ENCODE data around the gene SLCO3A1. TPM values are rescaled to one million over a fixed set of nuclear protein-coding genes. Genes with fewer than 3 reads are reported as not detected.

Gene SLCO3A1
- total RNA-seq, 1 donor: 8.6 TPM

GRCh38 chr15:91936927-91937326 is 83.4 kb downstream of the SLCO3A1 start:
- TF ChIP-seq, protein P1, sequence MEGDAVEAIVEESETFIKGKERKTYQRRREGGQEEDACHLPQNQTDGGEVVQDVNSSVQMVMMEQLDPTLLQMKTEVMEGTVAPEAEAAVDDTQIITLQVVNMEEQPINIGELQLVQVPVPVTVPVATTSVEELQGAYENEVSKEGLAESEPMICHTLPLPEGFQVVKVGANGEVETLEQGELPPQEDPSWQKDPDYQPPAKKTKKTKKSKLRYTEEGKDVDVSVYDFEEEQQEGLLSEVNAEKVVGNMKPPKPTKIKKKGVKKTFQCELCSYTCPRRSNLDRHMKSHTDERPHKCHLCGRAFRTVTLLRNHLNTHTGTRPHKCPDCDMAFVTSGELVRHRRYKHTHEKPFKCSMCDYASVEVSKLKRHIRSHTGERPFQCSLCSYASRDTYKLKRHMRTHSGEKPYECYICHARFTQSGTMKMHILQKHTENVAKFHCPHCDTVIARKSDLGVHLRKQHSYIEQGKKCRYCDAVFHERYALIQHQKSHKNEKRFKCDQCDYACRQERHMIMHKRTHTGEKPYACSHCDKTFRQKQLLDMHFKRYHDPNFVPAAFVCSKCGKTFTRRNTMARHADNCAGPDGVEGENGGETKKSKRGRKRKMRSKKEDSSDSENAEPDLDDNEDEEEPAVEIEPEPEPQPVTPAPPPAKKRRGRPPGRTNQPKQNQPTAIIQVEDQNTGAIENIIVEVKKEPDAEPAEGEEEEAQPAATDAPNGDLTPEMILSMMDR (IDR thresholded peaks at IDR 0.05; ENCODE audit: insufficient read depth, low read depth, low read length): no peak
- DNase-seq (ENCODE audit: low read depth): no peak
- H3K4me3 ChIP-seq (ENCODE audit: low read depth, low read length): no peak overlapping the region

DNA sequence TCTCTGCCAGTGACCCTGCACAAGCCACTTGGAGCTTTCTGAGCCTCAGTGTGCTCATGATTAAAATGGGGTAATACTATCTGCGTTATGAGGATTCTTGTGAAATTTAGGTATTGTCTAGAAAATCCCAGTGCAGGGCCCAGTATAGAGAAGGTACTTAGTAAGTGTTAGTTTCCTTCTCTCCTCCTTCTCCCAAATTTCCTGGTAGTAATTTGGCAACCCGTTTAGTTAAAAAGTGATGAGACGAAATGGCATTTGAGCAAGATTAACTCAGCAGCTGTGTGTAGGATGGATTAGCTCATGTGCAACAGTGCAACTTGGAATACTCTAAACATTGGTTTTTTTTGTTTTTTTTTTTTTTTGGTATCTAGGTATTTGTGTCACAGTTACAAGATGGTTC is 84.6 kb downstream of the SLCO3A1 start:
- TF ChIP-seq, protein P1 (IDR thresholded peaks at IDR 0.05; ENCODE audit: insufficient read depth, low read depth, low read length): no peak
- DNase-seq (ENCODE audit: low read depth): no peak
- no peak overlapping the region for H3K4me3 ChIP-seq (ENCODE audit: low read depth, low read length)

- TF ChIP-seq, protein P1 (IDR thresholded peaks at IDR 0.05; ENCODE audit: insufficient read depth, low read depth, low read length): no peak
- no peak for DNase-seq (ENCODE audit: low read depth)
- H3K4me3 ChIP-seq (ENCODE audit: low read depth, low read length): no peak overlapping the region
Measured at GRCh38 chr15:91939403-91939831, 85.9 kb downstream of the SLCO3A1 start.

DNA sequence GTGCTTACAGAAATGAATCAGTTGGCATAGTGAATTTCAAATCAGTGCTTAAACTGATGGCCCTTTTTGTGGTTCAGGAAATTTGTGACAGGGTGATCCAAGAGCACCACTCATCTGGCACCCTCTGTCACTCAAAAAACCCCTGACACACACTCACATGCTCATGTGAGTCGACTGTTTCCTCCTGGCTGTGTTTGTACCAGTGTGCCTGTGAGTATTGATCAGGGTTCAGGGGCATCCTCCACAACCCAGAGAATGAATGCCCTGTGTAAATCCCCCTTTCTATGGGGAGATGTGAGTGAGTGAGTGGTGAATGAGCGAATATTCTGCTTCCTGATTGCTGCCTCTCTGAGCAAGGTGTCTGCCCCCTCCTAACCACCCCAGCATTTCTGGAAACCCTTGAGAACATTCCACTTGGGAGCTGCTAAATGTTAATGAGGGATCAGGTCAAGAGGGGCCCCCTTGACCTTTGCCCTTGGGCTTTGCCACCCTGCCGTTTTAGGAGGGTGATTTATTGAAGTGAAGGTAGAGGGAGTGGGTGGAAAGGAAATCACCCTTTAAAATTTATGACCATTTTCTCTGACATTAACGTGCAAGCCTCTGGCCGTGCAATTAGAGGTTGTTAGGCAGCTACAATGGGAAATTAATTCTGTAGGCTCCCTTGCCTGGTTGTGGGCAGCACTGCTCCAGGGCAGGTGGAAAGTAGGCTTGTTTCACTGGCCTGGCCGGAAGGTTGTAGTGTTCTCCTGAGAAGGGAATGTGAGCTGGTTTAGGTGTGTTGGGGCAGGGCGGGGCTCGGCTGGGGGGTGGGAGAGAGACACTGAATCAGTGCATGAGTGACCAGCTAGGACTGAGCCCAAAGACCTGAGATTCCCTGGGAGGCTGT is 87.2 kb downstream of the SLCO3A1 start:
- H3K4me3 ChIP-seq (ENCODE audit: low read depth, low read length): no peak overlapping the region
- TF ChIP-seq, protein P1 (IDR thresholded peaks at IDR 0.05; ENCODE audit: insufficient read depth, low read depth, low read length): no peak
- DNase-seq (ENCODE audit: low read depth): no peak

GRCh38 chr15:91941871-91942658 is 88.6 kb downstream of the SLCO3A1 start:
- TF ChIP-seq, protein P1 (IDR thresholded peaks at IDR 0.05; ENCODE audit: insufficient read depth, low read depth, low read length): no peak
- H3K4me3 ChIP-seq (ENCODE audit: low read depth, low read length): no peak overlapping the region
- no peak for DNase-seq (ENCODE audit: low read depth)

DNA sequence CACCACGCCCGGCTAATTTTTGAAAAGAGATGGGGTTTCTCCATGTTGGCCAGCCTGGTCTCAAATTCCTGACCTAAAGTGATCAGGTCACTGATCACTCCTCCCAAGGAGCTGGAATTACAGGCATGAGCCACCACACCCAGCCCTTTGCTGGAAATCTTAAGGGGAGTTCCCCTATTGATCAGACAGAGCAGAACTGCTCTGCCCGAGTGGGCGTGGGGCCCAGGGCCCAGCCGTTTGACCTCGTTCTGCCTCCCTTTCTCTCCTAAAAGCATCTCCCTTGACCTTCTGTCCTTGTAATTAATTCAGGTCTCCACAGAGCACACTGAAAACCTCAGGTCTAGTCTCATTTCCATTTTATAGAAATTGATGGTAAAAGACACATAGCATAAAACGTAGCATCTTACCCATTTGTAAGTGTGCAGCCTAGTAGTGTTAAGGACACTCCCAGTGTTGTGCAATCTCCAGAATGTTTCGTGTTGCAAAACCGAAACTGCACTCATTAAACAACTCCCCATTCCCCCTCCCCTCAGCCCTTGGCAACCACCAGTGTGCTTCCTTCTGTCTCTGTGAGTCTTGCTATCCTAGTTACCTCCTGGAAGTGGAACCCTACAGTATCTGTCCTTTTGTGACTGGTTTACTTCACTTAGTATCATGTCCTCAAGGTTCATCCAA is 89.3 kb downstream of the SLCO3A1 start:
- no peak overlapping the region for H3K4me3 ChIP-seq (ENCODE audit: low read depth, low read length)
- TF ChIP-seq, protein P1 (IDR thresholded peaks at IDR 0.05; ENCODE audit: insufficient read depth, low read depth, low read length): no peak
- peak; percentile 87 for DNase-seq (ENCODE audit: low read depth)

Data from fibroblast of villous mesenchyme (primary cell).